Measurements from ENCODE around the gene ASPN. TPM values are rescaled to one million over a fixed set of nuclear protein-coding genes. Genes with fewer than 3 reads are reported as not detected.

ASPN gene
- total and polyA plus RNA-seq, 2 donors (not counting 3 experiments of a cell fraction or from before 2014, with no cell fraction given), result not detected

- peak overlapping the region; percentile 17 for H3K4me2 ChIP-seq (ENCODE audit: insufficient read depth, low read length)
- H3K27ac ChIP-seq (ENCODE audit: insufficient read depth, low read depth, low read length), result no peak overlapping the region
Observed at GRCh38 chr9:92480986-92481633, 1.2 kb downstream of the ASPN start.

More at GRCh38 chr9:92480986-92481633, 1.2 kb downstream of the ASPN start:
- intact Hi-C loops (cut with micrococcal nuclease) (loop anchor here (10.0 kb wide), 1 partner anchor 46 kb away; no protein-coding TSS in a partner anchor), dilution Hi-C loops (cut with MboI; ENCODE audit: extremely low pct_ligation_motif_present, low sequenced_read_pairs) (no loop called here)
- Histone ChIP-seq H3K36me3 (ENCODE audit: control insufficient read depth in 2 of 2, extremely low read depth in 1 of 2, insufficient read depth in 2 of 2, low read length in 2 of 2) (no peaks in the 10 kb centered on the region), H3K4me3 (replicated peaks in 1 of 3; ENCODE audit: insufficient read depth in 1 of 3, low read depth in 1 of 3, low read length in 3 of 3) (no peak overlapping the region), H3K9me1 (replicated peaks; ENCODE audit: control insufficient read depth, extremely low read depth, insufficient read depth, low read length) (no peaks in the 10 kb centered on the region), H3K27me3 (ENCODE audit: control insufficient read depth in 2 of 2, insufficient read depth in 2 of 2, low read length in 2 of 2) (no peaks in the 10 kb centered on the region), H4K20me1 (replicated peaks; ENCODE audit: control insufficient read depth, extremely low read depth, insufficient read depth, low read length) (no peaks in the 10 kb centered on the region), H2AFZ (ENCODE audit: low read depth, low read length) (no peak overlapping the region), H3K4me1 (ENCODE audit: control insufficient read depth, extremely low read depth, insufficient read depth, low read length) (peaks cover 26% of the 10 kb centered on the region), H3K9ac (replicated peaks; ENCODE audit: extremely low read depth, insufficient read depth, low read length) (no peak overlapping the region), H3K9me3 (replicated peaks; ENCODE audit: control insufficient read depth, insufficient read depth, low read length) (no peaks in the 10 kb centered on the region), H3K79me2 (ENCODE audit: control insufficient read depth, insufficient read depth, low read length) (no peaks in the 10 kb centered on the region)
- POLR2A ChIA-PET, result interaction anchor here (0.6 kb wide), 1 partner anchor 366 kb away, joined by 5 read pairs; the partner anchor contains the start of gene SPTLC1
- TF ChIP-seq CTCF (IDR thresholded peaks at IDR 0.05; ENCODE audit: extremely low read depth in 1 of 2, insufficient read depth in 1 of 2, low read depth in 1 of 2, low read length in 2 of 2), result no peak
- no peak for TF ChIP-seq EZH2 (IDR thresholded peaks at IDR 0.05; ENCODE audit: borderline replicate concordance, low read depth, low read length, severe bottlenecking)
- no peak for TF ChIP-seq POLR2A (IDR thresholded peaks at IDR 0.05; ENCODE audit: low read depth, low read length)
- FAIRE-seq, result no peak
- no peak for DNase-seq (ENCODE audit: low read depth, low spot score)
- BruUV-seq (replicated peaks), result no TSS peak
- CTCF ChIA-PET, result interaction anchor here (1.0 to 1.7 kb wide), 7 partner anchors 12 to 120 kb away, joined by 3 to 5 read pairs (median 4); no protein-coding TSS in a partner anchor

Data from endothelial cell of umbilical vein (primary cell).